HL-60/S4 treated with phorbol 12-myristate 13-acetate at 8.2 ng/mL for 4 days and 3 days (cell line): ENCODE results near the gene UBE2Q2.
"Not testable (repeated sequence)": the region's sequence is repeated elsewhere in the genome, so short reads cannot be mapped to it uniquely, and the experiment has no call there.

Experiments
- in situ Hi-C: fragments of 300-500 bp; cut with MboI; formaldehyde crosslinking; loops from 2 replicates; pipeline ENCODE4 v1.15.0; 2022; ENCODE audit warnings: low sequenced_read_pairs

Gene UBE2Q2

DNA sequence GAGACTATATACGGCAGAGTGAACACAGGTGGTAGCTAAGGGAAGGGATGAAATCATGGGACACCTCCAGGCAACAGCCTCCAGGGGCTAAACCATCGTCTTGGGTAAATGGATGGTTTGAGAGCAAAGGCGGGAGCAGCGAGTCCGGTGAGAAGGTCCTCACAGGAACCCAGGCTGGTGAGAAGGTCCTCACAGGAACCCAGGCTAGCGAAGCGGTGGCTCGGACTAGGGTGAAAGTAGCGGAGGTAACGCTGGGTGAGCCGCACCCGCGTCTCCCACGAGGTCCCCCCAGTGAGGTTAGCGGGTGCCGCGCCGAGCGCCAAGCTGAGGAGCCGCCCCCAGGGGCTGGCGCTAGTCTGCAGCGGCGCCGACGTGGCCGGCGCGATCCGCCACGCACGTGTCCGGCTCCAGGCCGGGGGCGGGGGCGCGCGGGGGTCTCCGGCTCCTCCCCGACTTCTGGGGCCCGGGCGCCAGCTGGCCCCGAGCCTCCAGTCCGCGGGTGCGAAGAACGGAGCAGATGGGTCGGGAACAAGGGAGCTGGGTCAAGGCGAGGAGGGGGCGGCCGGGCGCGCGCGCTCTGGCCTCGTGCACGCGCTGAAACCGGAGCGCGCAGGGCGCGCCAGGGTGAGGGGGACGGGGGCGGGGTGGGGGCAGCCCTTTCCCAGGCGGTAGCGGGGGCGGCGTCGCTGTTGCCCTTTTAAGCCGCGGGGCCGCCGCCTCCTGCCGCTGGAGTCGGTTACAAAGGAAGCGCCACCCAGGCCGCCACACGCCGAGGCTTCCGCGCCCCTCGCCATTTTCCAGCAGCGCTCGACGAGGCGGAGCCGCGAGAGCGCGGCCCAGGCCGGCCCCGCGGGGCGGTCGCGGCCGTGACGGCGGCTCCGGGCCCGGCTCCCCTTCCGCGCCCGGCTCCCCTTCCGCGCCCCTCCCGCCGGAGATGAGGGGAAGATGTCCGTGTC lies at the start of gene UBE2Q2:
UBE2Q2 (plus strand) TSS at position 726 of the 956 bp plus-strand sequence; CDS start at position 946, 220 bp downstream.
- in situ Hi-C loops, result no loop called here

DNA sequence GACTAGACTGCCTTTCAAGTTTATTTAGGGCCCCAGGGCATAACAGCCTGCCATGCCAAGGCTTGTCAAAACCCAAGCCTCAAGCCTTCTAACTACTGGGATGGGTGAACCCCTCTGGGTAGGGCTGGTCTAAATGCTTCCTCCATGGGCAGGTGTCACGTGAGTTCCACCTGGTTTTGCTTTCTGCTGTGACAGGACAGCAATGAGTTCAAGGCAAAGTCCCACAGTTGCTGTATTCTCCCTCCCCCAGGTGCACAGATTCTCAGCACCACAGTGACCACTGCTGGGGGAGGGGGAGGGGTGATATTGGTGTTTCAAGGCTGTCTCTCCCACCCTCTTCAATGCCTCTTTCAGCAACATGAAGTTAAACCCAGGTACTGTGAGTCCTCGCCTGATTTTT lies 46.9 kb upstream of the UBE2Q2 start:
- in situ Hi-C loops, result no loop called here

DNA sequence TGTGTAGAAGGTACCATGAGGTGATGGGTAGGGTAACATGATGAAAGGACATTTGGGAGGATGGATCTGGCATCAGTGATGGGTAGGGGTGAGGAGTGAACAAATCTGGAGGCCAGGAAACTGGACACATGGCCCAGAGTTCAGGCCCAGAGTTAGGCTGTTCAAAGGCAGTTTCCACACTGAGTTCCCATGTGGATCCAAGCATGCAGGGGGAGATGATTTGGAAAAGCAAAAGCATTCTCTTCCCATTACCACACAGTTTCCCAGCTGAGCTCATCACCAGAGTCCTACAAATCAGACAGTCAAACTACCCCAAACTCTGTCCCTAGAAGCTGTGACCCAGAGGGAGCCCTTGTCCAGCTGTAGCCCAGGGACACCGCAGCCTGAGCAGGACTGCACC lies 46.1 kb upstream of the UBE2Q2 start:
- in situ Hi-C loops, result not testable (repeated sequence)

DNA sequence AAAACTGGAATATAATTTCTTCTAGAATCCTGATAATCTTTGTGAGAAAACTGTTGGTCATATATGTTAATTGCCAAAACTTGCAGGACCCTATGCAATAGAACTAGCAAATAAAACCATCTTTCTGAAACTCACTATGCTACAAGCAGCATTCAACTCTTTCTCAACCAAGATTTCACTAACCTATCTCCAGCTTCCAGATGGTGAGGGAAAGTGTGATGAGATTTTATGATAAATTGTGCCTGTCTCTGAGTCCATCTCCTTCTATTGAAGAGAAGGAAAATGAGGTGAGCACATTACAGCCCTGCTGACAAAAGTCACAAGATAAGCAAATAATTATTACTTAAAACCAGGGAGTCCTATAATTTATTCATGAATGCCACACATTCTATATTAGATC lies 44.1 kb upstream of the UBE2Q2 start:
- in situ Hi-C loops, result no loop called here

DNA sequence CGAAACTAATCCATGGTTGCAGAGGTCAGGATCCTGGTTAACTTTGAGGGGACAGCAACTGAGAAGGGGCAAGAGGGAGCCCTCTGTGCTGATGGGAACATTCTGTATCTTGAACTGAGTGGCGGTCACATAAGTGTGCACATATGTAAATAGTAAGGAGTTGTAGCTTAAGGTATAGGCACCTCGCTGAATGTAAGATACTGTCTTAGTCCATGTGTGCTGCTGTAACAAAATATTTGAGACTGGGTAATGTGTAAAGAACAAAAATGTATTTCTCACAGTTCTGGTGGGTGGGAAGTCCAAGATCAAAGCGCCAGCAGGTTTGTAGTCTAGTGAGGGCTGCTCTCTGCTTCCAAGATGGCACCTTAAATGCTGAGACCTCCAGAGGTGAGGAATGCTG lies 42.8 kb upstream of the UBE2Q2 start:
- in situ Hi-C loops, result not testable (repeated sequence)

DNA sequence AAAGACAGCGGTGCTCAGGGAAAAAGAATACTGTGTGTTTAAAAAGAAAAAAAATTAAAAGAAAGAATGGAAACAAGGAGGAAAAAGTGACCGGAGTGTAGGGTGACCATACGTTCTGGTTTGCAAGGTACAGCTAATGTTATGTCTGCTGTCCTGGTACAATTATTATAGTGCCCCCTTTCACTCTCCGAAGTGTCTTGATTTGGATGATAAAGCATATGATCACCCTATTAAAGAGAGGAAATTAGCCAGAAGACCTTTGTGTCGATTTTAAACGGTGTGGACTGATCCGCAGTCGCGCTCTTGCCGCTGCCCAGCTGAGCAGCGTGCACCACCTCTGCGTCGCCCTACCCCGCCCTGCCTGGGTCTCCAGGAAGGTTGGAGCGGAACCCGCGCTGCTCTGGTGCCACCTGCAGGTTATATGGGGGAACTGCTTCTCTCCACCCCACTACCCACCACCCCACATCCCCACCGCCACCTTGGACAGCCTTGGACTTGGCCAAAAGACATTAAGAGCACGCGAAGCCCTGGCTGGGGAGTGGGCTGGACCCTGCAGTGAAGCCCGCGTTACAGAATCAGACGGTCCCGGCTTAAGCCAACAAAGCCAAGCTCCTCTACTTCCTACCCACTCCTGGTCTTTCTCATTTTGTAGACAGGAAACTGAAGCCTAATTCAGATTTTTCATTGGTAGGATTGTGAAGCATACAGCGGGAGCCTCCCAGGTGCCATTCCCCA lies 41.2 kb upstream of the UBE2Q2 start:
- in situ Hi-C loops, result no loop called here

DNA sequence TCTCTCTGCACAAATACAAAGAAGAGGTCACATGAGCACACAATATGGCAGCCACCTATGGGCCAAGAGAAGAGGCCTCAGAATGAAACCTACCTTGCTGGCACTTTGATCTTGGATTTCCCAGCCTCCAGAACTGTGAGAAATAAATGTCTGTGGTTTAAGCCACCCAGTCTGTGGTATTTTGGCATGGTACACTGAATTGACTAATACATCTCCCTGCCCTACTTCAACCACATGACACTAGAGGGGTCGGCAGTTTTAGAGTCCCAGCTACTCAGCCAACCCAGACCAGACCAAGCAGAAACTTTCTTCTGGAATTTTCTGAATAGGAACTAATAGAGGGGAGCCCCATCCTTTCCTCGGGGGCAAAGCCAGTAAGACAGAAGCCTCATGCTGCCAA lies 35.8 kb upstream of the UBE2Q2 start:
- in situ Hi-C loops, result not testable (repeated sequence)

DNA sequence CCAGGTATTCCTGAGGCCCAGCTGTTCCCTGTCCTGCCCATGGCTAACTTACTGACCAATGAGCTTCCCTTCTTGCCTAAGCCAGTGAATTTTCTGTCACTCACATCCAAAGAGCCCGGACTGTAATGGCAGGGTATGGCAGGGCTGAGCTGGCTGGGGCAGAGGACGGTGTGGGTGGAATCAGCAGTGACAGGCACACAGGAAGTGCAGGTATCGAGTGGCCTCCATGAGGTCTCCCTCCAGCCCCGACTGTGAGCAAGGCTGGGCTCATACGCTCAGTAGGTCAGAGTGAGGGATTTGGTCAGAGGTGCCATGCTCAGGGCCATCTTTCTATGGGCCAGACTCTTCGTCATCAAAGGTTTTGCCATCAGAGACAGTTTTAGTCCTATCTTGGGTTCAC lies 35.2 kb upstream of the UBE2Q2 start:
- in situ Hi-C loops, result not testable (repeated sequence)

DNA sequence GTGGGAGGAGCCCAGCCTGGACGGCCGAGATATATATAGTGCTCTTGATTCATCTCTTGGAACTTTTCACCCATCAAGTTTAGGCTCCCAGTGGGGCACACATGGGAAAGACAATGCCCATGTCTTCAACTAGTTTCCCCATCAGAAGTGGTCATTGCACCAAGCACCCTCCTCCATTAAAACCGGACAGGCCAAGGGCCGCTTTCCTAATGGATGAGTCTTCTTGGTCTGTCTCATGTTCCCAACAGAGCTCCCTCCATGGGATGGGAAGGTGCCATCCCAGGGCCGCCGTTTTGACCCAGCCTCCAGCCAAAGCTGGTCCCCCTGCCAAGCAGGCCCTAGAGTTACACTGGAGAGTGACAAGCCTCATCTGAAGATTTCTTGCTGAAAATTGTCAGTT lies 34.7 kb upstream of the UBE2Q2 start:
- in situ Hi-C loops, result no loop called here

DNA sequence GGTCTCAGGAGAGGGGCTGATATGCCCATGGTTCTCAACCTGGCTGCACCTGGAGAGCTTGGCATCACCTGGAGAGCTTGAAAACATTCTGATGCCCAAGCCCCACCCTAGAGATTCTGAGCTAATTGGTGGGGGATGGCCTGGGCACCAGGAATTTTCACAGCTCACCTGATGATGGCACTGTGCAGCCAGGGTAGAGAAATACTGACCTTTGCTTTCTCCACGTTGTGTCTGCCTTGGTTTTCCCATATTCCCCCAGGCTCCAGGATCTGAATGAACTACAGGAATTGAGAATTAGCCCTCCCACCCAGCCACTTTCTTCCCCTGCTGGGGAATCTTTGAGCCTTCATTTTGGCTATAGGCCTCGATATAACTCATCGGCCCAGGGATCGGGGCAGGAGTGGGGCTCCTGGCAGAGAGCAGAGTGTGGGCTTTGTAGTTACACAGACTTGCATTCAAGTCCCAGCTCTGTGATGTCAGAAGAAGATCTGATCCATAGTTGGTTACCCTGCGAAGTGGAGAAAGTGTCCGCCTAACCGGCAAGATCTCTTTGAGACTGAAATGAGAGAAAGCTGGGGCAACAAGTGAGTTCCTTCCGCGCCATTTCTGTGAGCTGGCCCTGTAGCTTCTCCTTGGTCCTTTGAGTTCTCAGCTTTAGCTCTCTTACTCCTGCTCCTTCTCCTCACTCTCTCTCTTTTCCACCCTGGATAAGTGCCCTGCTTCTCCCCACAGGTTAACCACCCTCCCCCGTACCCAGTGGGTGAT lies 33.1 kb upstream of the UBE2Q2 start:
- in situ Hi-C loops, result no loop called here

DNA sequence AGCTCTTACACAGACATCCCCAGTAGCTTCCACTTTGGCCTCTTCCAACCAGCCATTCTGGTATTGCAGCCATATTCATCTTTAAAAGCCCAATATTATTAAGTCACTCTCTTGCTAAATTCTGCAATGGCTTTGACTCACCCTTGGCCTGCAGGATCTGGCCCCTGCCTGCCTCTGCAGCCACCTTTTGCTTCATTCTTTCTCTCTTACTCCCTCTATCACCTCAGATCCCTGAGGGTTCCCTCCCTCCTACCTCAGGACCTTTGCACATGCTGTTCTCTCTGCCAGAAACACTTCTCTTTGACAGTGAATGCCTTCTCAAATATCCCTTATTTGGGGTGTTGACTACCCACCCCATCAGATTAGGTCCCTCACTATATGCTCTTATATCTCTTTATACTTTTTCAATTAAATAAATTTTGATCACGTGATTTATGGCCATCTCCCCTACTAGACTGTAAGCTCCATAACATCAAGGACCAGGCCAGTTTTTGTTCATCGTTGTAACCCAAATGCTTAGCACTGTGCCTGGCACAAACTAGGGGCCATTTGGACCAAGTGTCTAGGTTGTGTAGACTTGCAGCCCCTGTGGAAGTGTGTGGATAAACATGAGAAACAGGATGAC lies 32.3 kb upstream of the UBE2Q2 start:
- in situ Hi-C loops, result no loop called here

DNA sequence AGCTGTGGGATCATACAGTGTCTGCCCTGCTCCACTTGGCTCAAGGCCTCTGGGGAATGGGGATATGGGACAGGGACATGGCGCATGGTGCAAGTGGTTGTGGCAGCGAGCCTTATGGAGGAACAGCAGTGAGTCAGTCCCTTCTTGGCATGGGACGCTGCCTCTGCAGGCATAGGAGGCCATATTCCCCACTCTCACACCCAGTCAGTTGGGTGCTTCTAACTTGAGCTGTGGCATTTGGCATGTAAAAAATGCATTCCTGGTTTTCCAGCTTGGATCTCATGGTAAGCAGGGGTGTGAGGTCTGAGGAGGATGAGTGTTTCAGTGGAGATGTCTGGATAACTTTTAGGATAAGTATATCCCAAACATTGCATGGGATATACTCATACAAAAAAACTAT lies 31.6 kb upstream of the UBE2Q2 start:
- in situ Hi-C loops, result no loop called here

DNA sequence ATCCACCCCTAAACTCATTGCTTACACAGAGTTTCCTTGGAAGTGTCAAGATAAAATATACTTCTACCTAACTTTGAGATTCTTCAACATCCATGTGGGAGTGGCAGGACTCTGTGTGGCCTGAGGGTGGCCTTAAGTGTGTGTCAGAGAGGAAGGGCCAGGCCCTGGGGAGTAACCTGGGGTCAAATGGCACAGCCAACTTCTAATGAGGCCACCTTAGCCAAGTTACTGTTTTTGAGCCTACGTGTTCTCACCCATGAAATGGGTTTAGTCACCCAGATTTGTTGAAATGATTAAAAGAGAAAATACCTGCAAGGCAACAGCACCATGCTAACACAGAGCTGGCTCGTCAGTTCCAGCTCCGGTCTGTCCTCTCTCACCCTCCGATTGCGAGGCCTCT lies 28.5 kb upstream of the UBE2Q2 start:
- in situ Hi-C loops, result no loop called here

DNA sequence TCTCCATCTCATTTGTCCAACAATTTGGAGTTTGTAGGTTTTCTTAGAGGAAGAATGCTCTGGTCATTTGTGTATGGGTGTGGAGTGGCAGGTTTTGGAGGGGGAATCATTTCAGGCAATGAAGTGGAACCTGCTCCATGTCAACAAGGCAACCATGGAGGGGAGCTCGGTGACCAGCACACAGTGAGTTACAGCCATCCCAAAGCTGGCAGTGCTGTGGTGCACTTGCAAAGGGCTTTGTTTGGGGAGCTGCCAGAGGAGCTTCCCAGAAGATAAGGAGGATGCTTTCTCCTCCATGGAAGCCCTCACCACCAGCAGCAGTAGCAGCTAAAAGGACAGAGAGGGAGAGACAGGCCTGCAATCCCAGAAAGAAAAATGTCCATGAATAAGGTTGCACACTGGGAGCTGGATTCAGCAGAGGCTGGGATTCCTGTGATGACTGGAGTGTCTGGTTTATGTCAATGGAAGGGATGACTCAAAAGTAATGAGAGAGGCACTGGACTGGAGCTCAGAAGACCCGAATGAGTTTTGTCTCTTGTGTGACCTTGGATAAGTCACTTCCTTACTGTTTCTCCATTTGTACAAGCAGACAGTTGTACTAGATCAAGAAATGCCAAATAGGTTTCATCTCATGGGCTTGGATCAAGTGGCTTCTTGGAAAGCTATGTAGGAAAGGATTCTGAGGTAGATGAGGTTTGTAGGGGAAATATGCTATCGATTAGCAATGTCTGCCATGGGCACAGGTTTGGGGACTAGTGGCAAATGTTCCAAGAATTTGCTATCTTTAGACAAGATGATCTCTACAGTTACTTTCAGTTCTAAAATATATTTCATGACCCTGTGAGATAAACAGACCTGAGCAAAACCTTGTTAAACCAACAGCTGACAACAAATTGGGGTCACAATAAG lies 27.2 kb upstream of the UBE2Q2 start:
- in situ Hi-C loops, result no loop called here

DNA sequence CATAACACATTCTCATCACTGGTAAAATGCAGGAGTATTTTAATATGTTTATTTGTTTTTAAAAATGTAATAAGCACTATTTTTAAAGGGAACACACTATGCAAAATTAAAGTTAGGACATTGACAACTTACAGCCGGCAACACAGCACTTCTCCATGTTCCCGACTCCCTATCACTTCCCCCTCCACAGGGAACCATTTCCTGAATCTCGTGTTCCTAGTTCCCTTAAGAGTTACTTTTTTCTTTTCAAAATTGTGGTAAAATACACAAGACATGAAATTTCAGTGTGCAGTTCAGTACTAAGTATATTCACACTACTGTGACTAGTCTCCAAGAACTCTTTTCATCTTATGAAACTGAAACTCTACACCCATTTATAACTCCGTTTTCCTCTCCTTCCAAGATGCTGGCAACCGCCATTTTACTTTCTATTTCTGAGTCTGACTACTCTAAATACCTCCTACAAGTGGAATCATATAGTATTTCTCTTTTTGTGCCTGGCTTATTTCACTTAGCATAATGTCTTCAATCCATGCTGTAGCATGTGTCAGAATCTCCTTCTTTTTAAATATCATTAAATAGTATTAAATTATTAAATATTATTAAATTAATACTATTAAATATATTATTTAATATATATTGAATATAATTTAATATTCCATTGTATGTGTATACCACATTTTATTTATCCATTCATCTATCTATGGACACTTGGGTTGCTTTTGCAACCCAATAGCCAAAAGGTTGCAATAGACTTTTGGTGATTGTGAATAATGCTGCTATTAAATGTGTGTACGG lies 25.9 kb upstream of the UBE2Q2 start:
- in situ Hi-C loops, result no loop called here

DNA sequence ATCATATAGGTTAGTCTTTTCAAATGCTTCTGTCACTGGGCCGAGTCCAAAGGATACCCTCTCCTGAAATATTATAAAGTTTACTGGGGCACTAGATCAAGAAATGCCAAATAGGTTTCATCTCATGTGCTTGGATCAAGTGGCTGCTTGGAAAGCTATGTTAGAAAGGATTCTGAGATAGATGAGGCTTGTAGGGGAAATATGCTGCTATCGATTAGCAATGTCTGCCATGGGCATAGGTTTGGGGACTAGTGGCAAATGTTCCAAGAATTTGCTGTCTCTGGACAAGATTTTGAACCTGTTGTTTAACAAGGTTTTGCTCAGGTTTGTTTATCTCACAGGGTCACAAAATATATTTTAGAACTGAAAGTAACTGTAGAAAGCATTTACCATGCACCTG lies 23.0 kb upstream of the UBE2Q2 start:
- in situ Hi-C loops, result no loop called here

DNA sequence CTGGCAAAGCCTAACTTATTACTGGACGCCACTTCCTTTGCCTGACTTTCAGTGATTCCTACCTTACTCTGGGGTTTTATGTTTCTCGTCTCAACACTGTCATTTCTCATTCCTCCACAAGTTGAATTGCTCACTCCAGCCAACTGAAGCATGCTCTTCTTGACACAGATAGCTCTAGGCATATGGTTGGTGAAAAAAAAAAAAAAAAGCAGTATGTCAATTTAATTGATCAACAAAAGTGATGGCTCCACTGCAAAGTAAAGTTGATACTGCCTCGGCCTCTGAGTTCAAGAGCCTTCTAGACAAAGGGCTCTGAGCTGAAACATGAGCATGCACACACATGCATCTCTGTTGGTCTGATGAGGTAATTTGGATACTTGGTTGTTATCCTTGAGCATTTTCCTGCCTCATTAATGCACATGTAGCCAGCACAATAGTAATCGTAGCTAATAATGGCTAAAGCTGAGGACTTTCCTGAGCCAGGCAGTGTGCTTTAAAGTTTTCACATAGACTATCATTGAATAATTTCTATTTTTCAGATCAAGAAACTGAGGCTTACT lies 21.4 kb upstream of the UBE2Q2 start:
- in situ Hi-C loops, result no loop called here

DNA sequence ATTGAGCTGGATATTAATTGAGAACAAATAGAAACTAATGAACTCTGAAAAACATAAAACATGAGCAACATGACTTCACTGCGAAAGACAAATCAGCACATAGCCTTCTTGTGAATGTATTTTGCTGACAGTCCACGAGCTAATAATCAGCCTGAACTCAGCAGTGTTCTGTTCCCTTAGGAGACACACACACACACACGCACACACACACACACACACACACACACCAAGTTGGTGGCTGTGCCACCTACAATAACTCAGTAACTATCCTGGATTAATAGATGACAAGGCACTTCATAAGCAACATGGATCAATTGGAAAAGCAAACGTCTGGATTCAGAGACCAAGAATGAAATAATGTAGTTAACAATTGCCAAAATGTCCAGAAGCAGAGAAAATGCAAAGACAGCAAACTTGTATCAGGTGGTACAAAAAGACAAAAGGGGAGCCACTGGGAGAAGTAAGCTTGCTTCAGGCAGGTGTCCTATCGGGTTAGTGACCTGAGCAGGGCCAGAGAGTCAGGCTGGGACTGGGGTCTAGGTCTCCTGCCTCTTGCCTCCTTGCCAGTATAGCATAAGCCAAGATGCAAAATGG lies 20.5 kb upstream of the UBE2Q2 start:
- in situ Hi-C loops, result no loop called here
